H1 (cell line): ENCODE data around the gene CD300LF. TPM values are rescaled to one million over a fixed set of nuclear protein-coding genes. Genes with fewer than 3 reads are reported as not detected.

ENCODE experiments used
- CTCF ChIA-PET: fragments of 300-600 bp; sonication (Branson Sonifier 250); formaldehyde crosslinking; loops from one replicate; lab custom pipeline; 2021; ENCODE audit not compliant: partially characterized antibody; lab: Charles Lee
- POLR2A ChIA-PET: fragments of 300-600 bp; sonication (Branson Sonifier 250); formaldehyde crosslinking; loops from one replicate; lab custom pipeline; 2021; ENCODE audit warnings: inconsistent platforms; ENCODE audit not compliant: partially characterized antibody; lab: Charles Lee
- DNase-seq, 2 experiments: peaks; one replicate each; pipeline versions ENCODE4 v3.0.0 to v3.0.0-alpha.2; 2010 to 2022; ENCODE audit warnings: low spot score in 2 of 2, low read depth in 1 of 2, mixed read lengths in 1 of 2
- FAIRE-seq: peaks from 2 replicates; lab custom pipeline; 2011; peaks lifted over from hg19 to GRCh38; lab: Jason Lieb, UNC
- H2AFZ ChIP-seq: 2 replicates; pipeline ENCODE4 v1.8.1; 2012; ENCODE audit warnings: low read length, inconsistent platforms
- H2AK5ac ChIP-seq: 2 replicates; pipeline ENCODE4 v1.6.1; 2013; ENCODE audit warnings: low read depth, low read length
- H2BK120ac ChIP-seq: replicated peaks from 2 replicates; pipeline ENCODE3; 2013; ENCODE audit warnings: low read depth, low read length, inconsistent platforms
- H2BK12ac ChIP-seq: 2 replicates; pipeline ENCODE4 v1.6.1; 2013; ENCODE audit warnings: low read depth, low read length
- H2BK15ac ChIP-seq: 2 replicates; pipeline ENCODE4 v1.6.1; 2013; ENCODE audit warnings: low read length
- H2BK20ac ChIP-seq: 2 replicates; pipeline ENCODE4 v1.6.1; 2013; ENCODE audit warnings: low read length
- H2BK5ac ChIP-seq: 2 replicates; pipeline ENCODE4 v1.6.1; 2013; ENCODE audit warnings: low read depth, low read length
- H3K14ac ChIP-seq: 2 replicates; pipeline ENCODE4 v1.6.1; 2013; ENCODE audit warnings: inconsistent platforms; ENCODE audit not compliant: insufficient read length
- H3K18ac ChIP-seq: 2 replicates; pipeline ENCODE4 v1.6.1; 2013; ENCODE audit warnings: low read length; ENCODE audit errors: extremely low read depth
- H3K23ac ChIP-seq: 2 replicates; pipeline ENCODE4 v1.6.1; 2013; ENCODE audit warnings: inconsistent platforms; ENCODE audit not compliant: insufficient read length
- H3K23me2 ChIP-seq: 2 replicates; pipeline ENCODE4 v1.6.1; 2013; ENCODE audit warnings: low read depth, low read length
- H3K27ac ChIP-seq: 2 replicates; pipeline ENCODE4 v1.6.1; 2011; ENCODE audit warnings: low read depth, low read length, inconsistent platforms
- H3K27me3 ChIP-seq, 4 experiments: replicated peaks in 1 of 4; 1 replicate in 1 of 4; 2 replicates in 3 of 4; pipeline versions ENCODE4 v1.6.1 to v1.8.1; 2011 to 2013; ENCODE audit warnings: low read length in 3 of 4, mild to moderate bottlenecking in 3 of 4, inconsistent platforms in 2 of 4, mixed read lengths in 2 of 4, moderate library complexity in 1 of 4; ENCODE audit not compliant: control insufficient read depth in 3 of 4, insufficient read depth in 3 of 4; ENCODE audit errors: extremely low read depth in 1 of 4
- H3K36me3 ChIP-seq, 4 experiments: 2 replicates each; pipeline versions ENCODE4 v1.6.1 to v1.8.1; 2011 to 2013; ENCODE audit warnings: mild to moderate bottlenecking in 4 of 4, low read length in 3 of 4, moderate library complexity in 2 of 4, control low read depth in 1 of 4, inconsistent platforms in 1 of 4; ENCODE audit not compliant: insufficient read depth in 4 of 4, control insufficient read depth in 2 of 4
- H3K4ac ChIP-seq: replicated peaks from 2 replicates; pipeline ENCODE3; 2013; ENCODE audit warnings: low read length, low read depth, mixed read lengths, inconsistent platforms; ENCODE audit not compliant: insufficient read length
- H3K4me1 ChIP-seq, 4 experiments: replicated peaks in 1 of 4; 1 replicate in 1 of 4; 2 replicates in 3 of 4; pipeline versions ENCODE4 v1.6.1 to v1.8.1; 2011 to 2013; ENCODE audit warnings: low read length in 3 of 4, inconsistent platforms in 2 of 4, mixed read lengths in 1 of 4; ENCODE audit not compliant: insufficient read depth in 4 of 4, control insufficient read depth in 3 of 4
- H3K4me2 ChIP-seq, 2 experiments: 2 replicates each; pipeline versions ENCODE4 v1.6.1 to v1.8.1; 2011 to 2013; ENCODE audit warnings: low read depth in 2 of 2, low read length in 2 of 2, control low read depth in 1 of 2, inconsistent platforms in 1 of 2, mild to moderate bottlenecking in 1 of 2; ENCODE audit not compliant: insufficient read depth in 1 of 2
- H3K4me3 ChIP-seq, 4 experiments: fragments of 200-600, 300-600 bp in 1 of 4; sonication (generic), shearing (Covaris generic), sonication (Bioruptor Twin) in 1 of 4; 2 replicates each; pipeline versions ENCODE4 v1.5.1 to v1.8.1; 2011 to 2016; ENCODE audit warnings: low read length in 4 of 4, low read depth in 3 of 4, control low read depth in 2 of 4, inconsistent platforms in 2 of 4, mild to moderate bottlenecking in 2 of 4, mixed read lengths in 1 of 4, moderate library complexity in 1 of 4; ENCODE audit not compliant: insufficient read depth in 2 of 4; ENCODE audit errors: extremely low read depth in 1 of 4
- H3K56ac ChIP-seq: replicated peaks from 2 replicates; pipeline ENCODE3; 2013; ENCODE audit warnings: low read depth, mild to moderate bottlenecking, mixed read lengths, low read length, inconsistent platforms; ENCODE audit not compliant: insufficient read length
- H3K79me1 ChIP-seq: 2 replicates; pipeline ENCODE4 v1.6.1; 2013; ENCODE audit warnings: low read depth, low read length, control low read depth
- H3K79me2 ChIP-seq, 2 experiments: 2 replicates each; pipeline versions ENCODE4 v1.6.1 to v1.8.1; 2012 to 2013; ENCODE audit warnings: low read length in 2 of 2, mild to moderate bottlenecking in 2 of 2, inconsistent platforms in 1 of 2; ENCODE audit not compliant: insufficient read depth in 2 of 2, control insufficient read depth in 1 of 2
- H3K9ac ChIP-seq, 4 experiments: replicated peaks in 1 of 4; 1 replicate in 1 of 4; 2 replicates in 3 of 4; pipeline versions ENCODE4 v1.6.1 to v1.8.1; 2011 to 2013; ENCODE audit warnings: low read depth in 3 of 4, low read length in 3 of 4, control low read depth in 2 of 4, mild to moderate bottlenecking in 2 of 4, moderate library complexity in 2 of 4, inconsistent platforms in 1 of 4; ENCODE audit errors: extremely low read depth in 1 of 4
- H3K9me3 ChIP-seq, 2 experiments: 2 replicates each; pipeline versions ENCODE4 v1.6.1 to v1.8.1; 2012 to 2013; ENCODE audit warnings: mild to moderate bottlenecking in 2 of 2, moderate library complexity in 2 of 2, control low read depth in 1 of 2, inconsistent platforms in 1 of 2, low read depth in 1 of 2, low read length in 1 of 2, mixed read lengths in 1 of 2; ENCODE audit not compliant: insufficient read depth in 2 of 2
- H4K20me1 ChIP-seq, 2 experiments: replicated peaks in 1 of 2; 2 replicates each; pipeline versions ENCODE3 to v1.8.1; 2011 to 2013; ENCODE audit warnings: inconsistent platforms in 2 of 2, low read length in 2 of 2, mild to moderate bottlenecking in 1 of 2; ENCODE audit not compliant: insufficient read depth in 2 of 2, control insufficient read depth in 1 of 2
- H4K5ac ChIP-seq: 2 replicates; pipeline ENCODE4 v1.6.1; 2013; ENCODE audit warnings: low read length, low read depth, mixed read lengths, inconsistent platforms; ENCODE audit not compliant: insufficient read length
- H4K8ac ChIP-seq: 2 replicates; pipeline ENCODE4 v1.8.0; 2013; ENCODE audit warnings: mild to moderate bottlenecking, moderate library complexity, low read length, inconsistent platforms; ENCODE audit not compliant: insufficient read depth; ENCODE audit errors: extremely low read depth
- H4K91ac ChIP-seq: replicated peaks from 2 replicates; pipeline ENCODE3; 2013; ENCODE audit warnings: low read length, mixed read lengths, inconsistent platforms; ENCODE audit not compliant: insufficient read length
- ATF3 ChIP-seq: IDR thresholded peaks from 2 replicates; pipeline ENCODE4 v1.6.1; 2011; ENCODE audit warnings: low read depth, mild to moderate bottlenecking, low read length; ENCODE audit not compliant: insufficient read depth
- CBX8 ChIP-seq: fragments of 300-800, 300-1000 bp; sonication (generic); IDR thresholded peaks from 2 replicates; pipeline ENCODE4 v1.7.1; 2016; ENCODE audit warnings: low read depth, low read length, borderline replicate concordance
- EGR1 ChIP-seq: IDR thresholded peaks from 2 replicates; pipeline ENCODE4 v1.6.1; 2011; ENCODE audit warnings: low read depth, low read length, borderline replicate concordance
- HDAC6 ChIP-seq: IDR thresholded peaks from one replicate; pipeline ENCODE4 v1.7.1; 2012; ENCODE audit warnings: low read depth, mild to moderate bottlenecking, inconsistent platforms, low read length, moderate library complexity
- SRF ChIP-seq: IDR thresholded peaks from 2 replicates; pipeline ENCODE4 v1.6.1; 2011; ENCODE audit warnings: mild to moderate bottlenecking, low read depth, low read length, moderate library complexity
- WGBS, 2 experiments: shearing (Covaris generic) in 1 of 2; methylation state at CpG; one replicate each; pipeline versions ENCODE4 v1.1.6 to v1.1.7; 2013 to 2015; ENCODE audit warnings: low lambda C conversion rate in 2 of 2, mixed read lengths in 2 of 2, inconsistent platforms in 1 of 2, low coverage in 1 of 2, missing lambda C conversion rate in 1 of 2; ENCODE audit not compliant: insufficient replicate concordance in 2 of 2, insufficient coverage in 1 of 2, insufficient read length in 1 of 2; ENCODE audit errors: extremely low coverage in 1 of 2, missing lambda C conversion rate in 1 of 2; 5-methylcytosine and 5-hydroxymethylcytosine counted together
- polyA plus RNA-seq, 7 experiments: library from polyadenylated mRNA; depleted of rRNA in 3 of 7; stranded (reverse) in 5 of 7; unstranded in 2 of 7; fragments of >200 nt in 5 of 7; fragments of 200-250 nt in 2 of 7; gene quantifications; 1 replicate in 5 of 7; 2 replicates in 1 of 7; 4 replicates in 1 of 7; pipeline versions ENCODE4 v1.2.1 to v1.2.3, GENCODE V29; 2011 to 2013; ENCODE audit warnings: missing spikeins in 2 of 7, mixed read lengths in 2 of 7
- total RNA-seq: library from RNA; stranded (reverse); fragmentation: NEBNext Ultra II Directional; extraction: Animal tissue kit (Norgen Biotek cat#: 25700); gene quantifications from 2 replicates; pipeline ENCODE4 v1.2.1, GENCODE V29; 2021
- TF ChIP-seq, protein P1 (sequence below), 3 experiments: IDR thresholded peaks; 1 replicate in 2 of 3; 2 replicates in 1 of 3; pipeline versions ENCODE4 v1.5.1 to v1.6.1; 2011; ENCODE audit warnings: low read length in 3 of 3, mild to moderate bottlenecking in 3 of 3, inconsistent platforms in 2 of 3, low read depth in 1 of 3, moderate library complexity in 1 of 3; ENCODE audit not compliant: insufficient read depth in 1 of 3; ENCODE audit errors: control extremely low read depth in 1 of 3

CD300LF gene
- total and polyA plus RNA-seq, 2 of the 8 experiments (the other 6 are each of a cell fraction or from before 2014, with no cell fraction given): not detected

DNA sequence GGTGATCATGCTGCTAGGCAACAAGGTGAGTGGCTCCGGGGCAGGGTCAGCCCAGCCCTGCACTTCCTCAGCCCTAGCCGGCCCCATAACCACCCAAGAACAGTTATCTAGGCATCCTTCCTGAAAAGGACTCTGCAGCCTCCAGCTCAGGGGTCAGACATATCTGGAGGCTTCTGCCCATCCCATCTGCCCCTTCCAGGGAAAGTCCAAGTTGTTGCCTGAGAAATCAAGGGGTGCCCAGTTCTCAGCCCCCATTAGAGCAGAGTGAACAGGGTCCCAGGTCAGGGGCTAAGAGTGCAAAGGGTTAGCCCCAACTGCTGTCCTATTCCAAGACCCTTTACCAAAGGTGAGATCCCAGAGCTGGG is 31.6 kb upstream of the CD300LF start:
- no peak for FAIRE-seq
- no peak overlapping the region for H3K27ac ChIP-seq
- CTCF ChIA-PET: interaction anchor here (0.6 to 4.7 kb wide), 37 partner anchors 8 to 365 kb away, joined by 3 to 388 read pairs (median 5); partner anchors contain the start of genes NAT9 and RAB37

More for the DNA sequence above, 31.6 kb upstream of the CD300LF start:
- no peak overlapping the region for H2BK5ac ChIP-seq
- H3K4me3 ChIP-seq: no peak overlapping the region
- H3K4me1 ChIP-seq: peaks cover 5 to 26% (median 16%) of the 10 kb centered on the region in 4 experiments
- 56% methylated on average over 2 of the region's 2 CpGs; no CpG with 5 or more reads in 1 of the 2 experiments for WGBS, 2 experiments
- TF ChIP-seq ATF3 (no peak), HDAC6 (no peak), CBX8 (no peak), EGR1 (no peak), SRF (no peak)
- TF ChIP-seq, protein P1, sequence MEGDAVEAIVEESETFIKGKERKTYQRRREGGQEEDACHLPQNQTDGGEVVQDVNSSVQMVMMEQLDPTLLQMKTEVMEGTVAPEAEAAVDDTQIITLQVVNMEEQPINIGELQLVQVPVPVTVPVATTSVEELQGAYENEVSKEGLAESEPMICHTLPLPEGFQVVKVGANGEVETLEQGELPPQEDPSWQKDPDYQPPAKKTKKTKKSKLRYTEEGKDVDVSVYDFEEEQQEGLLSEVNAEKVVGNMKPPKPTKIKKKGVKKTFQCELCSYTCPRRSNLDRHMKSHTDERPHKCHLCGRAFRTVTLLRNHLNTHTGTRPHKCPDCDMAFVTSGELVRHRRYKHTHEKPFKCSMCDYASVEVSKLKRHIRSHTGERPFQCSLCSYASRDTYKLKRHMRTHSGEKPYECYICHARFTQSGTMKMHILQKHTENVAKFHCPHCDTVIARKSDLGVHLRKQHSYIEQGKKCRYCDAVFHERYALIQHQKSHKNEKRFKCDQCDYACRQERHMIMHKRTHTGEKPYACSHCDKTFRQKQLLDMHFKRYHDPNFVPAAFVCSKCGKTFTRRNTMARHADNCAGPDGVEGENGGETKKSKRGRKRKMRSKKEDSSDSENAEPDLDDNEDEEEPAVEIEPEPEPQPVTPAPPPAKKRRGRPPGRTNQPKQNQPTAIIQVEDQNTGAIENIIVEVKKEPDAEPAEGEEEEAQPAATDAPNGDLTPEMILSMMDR (IDR thresholded peaks at IDR 0.05; ENCODE audit: control extremely low read depth in 1 of 3, insufficient read depth in 1 of 3, low read depth in 1 of 3, low read length in 3 of 3): no peak
- 0 out of 2 replicates have a peak overlapping the region, but pooled peaks have one; percentile 26 for H2AK5ac ChIP-seq
- H3K56ac ChIP-seq: no peak overlapping the region
- no peak overlapping the region for H4K91ac ChIP-seq
- no peaks in the 10 kb centered on the region for H3K9me3 ChIP-seq
- no peak overlapping the region for H2BK120ac ChIP-seq
- POLR2A ChIA-PET: interaction anchor here (1.6 to 4.1 kb wide), 2 partner anchors 18 to 26 kb away, joined by 4 to 44 read pairs; no protein-coding TSS in a partner anchor
- H3K23ac ChIP-seq: no peak overlapping the region
- H3K79me2 ChIP-seq: peaks cover 0 to 2% of the 10 kb centered on the region in 2 experiments; a peak in 1 of 4 replicates
- H2BK15ac ChIP-seq: no peak overlapping the region
- H3K14ac ChIP-seq: no peak overlapping the region
- no peak overlapping the region for H3K9ac ChIP-seq
- no peak overlapping the region for H3K4ac ChIP-seq
- H3K79me1 ChIP-seq: no peaks in the 10 kb centered on the region
- no peak for DNase-seq
- no peak overlapping the region for H2BK12ac ChIP-seq
- no peak overlapping the region for H2AFZ ChIP-seq
- peak overlapping the region; percentile 55; the same call in 1 of the 2 replicates for H2BK20ac ChIP-seq
- H3K18ac ChIP-seq: no peak overlapping the region
- H4K5ac ChIP-seq: no peak overlapping the region
- H3K4me2 ChIP-seq: 0 out of 4 replicates have a peak overlapping the region, but pooled peaks of 1 of the 2 experiments have one; percentile 15
- peaks cover 3% of the 10 kb centered on the region for H3K23me2 ChIP-seq
- no peaks in the 10 kb centered on the region for H3K27me3 ChIP-seq
- H4K20me1 ChIP-seq: peaks cover under 1% of the 10 kb centered on the region in 2 experiments
- no peak overlapping the region for H4K8ac ChIP-seq
- no peaks in the 10 kb centered on the region for H3K36me3 ChIP-seq
